ENCODE measurements around the gene FAAH. TPM values are rescaled to one million over a fixed set of nuclear protein-coding genes. Genes with fewer than 3 reads are reported as not detected.

FAAH gene
- total RNA-seq, 1 donor from 2014 or later: 0.72 TPM

DNA sequence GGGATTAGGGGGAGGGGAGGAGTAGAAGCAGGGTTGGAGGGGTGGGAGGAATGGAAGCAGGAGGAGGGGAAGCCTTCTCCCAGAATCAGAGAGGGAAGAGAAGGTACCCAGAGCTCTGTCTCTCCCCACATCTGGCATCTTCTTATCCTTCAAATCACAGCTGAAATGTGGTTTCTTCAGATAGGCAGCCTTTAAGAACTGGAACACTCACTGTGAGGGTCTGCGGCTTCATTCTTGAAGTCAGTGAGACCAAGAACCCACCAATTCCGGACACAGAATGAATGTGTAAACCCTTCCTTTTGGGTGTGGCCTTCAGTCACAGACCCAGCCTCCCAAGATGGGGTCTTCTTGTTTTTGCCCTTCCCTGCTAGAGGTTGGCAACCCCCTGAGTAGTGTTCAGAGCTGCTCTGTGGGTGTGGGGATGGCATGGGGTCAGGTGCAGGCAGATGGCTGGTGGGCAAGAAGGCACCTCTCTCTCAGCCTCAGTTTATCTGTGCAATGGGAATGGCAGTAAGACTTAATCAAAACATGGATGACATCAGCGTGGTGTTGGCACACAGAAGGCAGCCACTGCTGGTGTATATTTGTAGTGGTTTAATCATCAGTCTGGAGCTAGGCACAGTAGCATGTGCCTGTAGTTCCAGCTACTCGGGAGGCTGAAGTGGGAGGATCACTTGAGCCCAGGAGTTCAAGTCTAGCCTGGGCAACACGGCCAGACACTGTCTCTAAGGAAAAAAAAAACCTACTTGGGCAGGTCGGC, 7.2 kb downstream of the FAAH start:
- DNase-seq (ENCODE audit: low spot score): no peak

- peak; percentile 95 for DNase-seq (ENCODE audit: low spot score)
Observed at GRCh38 chr1:46401964-46402626, 8.0 kb downstream of the FAAH start.

DNA sequence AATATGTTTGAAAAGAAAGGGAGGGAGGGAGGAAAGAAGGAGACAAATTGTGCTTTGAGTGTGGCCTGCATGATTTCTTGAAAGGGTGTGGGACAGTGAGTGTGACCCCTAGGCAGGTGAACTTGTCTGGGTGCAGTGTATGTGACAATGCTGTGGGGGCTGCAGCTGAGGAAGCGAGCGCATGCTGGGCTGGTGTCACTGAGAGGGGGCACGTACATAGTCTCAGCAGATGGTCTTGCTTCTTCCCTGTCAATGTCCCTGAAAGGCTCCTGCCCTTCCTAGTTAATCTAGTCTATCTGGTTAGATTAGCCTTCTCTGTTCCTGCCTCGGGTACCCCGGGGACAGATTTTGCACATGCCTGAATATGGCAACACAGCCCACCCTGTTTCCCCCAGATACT, 9.8 kb downstream of the FAAH start:
- no peak for DNase-seq (ENCODE audit: low spot score)

- DNase-seq (ENCODE audit: low spot score): no peak
Observed at GRCh38 chr1:46404482-46405196, 10.5 kb downstream of the FAAH start.

DNA sequence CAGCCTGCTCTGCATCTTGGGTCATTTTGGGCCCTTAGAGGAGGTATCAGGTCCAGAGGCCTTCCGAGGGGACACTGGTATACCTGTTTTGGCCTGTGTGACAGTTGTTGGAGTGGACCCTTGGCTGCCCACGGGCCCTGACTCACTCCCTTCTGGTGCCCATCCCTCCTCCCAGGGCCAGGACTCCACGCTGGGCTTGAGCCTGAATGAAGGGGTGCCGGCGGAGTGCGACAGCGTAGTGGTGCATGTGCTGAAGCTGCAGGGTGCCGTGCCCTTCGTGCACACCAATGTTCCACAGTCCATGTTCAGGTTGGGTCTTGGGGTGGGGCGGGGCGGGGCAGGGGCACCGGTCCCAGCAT, 11.1 kb downstream of the FAAH start:
- DNase-seq (ENCODE audit: low spot score): no peak

GRCh38 chr1:46405724-46406123, 11.6 kb downstream of the FAAH start:
- DNase-seq (ENCODE audit: low spot score): no peak

- DNase-seq (ENCODE audit: low spot score): peak; percentile 44
Observed at GRCh38 chr1:46406881-46407608, 12.9 kb downstream of the FAAH start.

- no peak for DNase-seq (ENCODE audit: low spot score)
Observed at GRCh38 chr1:46407636-46408035, 13.5 kb downstream of the FAAH start.

- peak; percentile 27 for DNase-seq (ENCODE audit: low spot score)
Observed at GRCh38 chr1:46408356-46409062, 14.4 kb downstream of the FAAH start.

DNA sequence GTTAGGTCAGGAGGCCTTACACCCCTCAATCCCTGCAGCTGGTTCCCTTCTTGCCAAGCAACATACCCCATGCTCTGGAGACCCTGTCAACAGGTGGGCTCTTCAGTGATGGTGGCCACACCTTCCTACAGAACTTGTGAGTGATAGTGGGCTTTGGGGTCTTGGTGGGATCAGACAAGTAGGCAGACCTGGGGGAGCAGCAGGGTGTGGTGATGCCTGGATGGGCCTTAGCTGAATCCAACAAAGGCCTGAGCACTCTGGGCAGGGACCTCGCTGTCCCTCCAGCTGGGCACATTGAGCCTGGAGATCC, 14.9 kb downstream of the FAAH start:
- no peak for DNase-seq (ENCODE audit: low spot score)

DNA sequence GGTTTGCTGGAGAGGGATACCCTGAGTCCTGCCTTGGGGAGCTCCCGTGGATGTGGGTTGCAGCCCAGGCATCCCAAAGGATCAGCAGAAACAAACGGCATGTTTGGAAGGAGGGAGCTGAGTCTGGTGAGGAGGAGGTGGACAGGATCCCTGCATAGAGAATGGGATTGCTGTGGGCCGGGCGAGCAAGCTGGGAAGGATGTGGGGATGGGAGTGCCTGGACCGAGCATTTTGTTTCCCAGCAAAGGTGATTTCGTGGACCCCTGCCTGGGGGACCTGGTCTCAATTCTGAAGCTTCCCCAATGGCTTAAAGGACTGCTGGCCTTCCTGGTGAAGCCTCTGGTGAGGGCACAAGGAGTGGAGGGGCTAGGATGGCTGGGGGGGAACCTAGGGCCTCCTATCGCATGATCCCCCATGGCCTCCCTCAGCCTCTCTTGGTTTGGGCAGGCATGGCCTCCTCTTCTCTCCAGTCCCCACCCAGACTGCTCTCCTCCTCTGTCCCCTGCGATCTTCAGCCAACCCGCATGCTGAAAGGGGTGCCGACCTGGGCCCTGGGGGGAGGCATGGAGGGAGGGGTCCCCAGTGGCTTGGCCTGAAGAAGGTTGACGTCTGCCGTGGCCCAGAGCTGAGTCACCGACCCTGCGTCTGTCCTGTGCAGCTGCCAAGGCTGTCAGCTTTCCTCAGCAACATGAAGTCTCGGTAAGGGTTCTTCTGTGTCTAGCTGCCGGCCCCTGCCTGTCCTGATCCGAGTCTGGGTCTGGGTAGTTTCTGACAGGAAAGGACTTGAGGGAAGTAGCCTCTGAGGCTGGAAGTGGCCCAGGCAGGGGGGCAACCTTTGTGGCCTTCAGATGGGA, 16.3 kb downstream of the FAAH start:
- no peak for DNase-seq (ENCODE audit: low spot score)

- DNase-seq (ENCODE audit: low spot score): no peak
Observed at GRCh38 chr1:46411010-46411405, 16.9 kb downstream of the FAAH start.

DNA sequence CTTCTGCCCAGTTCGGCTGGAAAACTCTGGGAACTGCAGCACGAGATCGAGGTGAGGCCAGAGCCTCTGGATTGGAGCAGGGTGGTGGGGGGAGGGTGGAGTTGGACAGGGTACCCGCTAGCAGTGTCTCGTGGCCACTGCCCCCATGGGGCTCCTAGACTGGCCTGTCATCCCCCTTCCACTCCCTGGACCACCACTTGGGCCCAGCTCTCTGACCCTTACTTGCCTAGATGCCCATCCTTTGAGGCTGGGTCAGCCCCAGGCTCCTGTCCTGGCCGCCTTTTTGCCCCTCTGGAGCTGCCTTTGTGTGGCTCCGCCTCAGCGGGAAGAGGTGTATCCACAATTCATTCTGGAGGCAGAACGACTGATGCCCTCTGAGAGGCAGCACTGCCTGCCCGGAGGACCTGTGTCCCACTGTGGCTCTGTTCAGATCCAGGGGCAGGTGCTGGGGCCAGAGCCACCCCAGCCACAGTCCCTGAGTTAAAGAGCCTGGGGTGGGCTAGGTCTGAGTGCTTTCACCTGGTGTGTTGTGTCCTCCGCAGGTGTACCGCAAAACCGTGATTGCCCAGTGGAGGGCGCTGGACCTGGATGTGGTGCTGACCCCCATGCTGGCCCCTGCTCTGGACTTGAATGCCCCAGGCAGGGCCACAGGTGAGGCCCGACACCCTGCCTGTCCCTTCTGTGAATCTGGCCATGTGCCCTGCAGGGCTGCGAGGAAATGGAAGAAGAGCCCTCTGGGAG, 17.7 kb downstream of the FAAH start:
- no peak for DNase-seq (ENCODE audit: low spot score)

DNA sequence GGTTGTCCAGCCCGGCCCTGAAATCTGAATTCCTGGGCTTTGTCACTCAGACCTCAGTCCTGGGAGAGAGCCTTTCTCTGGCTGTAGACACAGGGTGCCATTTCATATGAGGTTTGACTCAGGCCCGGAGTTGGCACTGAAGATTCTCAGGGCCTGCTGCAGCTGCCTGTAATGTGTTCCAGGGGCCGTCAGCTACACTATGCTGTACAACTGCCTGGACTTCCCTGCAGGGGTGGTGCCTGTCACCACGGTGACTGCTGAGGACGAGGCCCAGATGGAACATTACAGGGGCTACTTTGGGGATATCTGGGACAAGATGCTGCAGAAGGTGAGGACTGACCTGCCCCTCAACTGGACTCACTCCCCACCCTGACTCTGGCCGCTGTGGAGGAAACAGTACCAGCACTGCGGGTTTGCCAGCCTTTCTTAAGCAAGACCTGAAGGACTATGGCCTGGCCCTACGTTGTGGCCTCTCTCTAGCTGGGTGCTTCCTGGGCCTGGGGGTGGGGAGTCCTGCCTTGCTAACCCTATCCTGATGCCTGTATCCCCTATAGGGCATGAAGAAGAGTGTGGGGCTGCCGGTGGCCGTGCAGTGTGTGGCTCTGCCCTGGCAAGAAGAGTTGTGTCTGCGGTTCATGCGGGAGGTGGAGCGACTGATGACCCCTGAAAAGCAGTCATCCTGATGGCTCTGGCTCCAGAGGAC, 18.9 kb downstream of the FAAH start:
- DNase-seq (ENCODE audit: low spot score): peak; percentile 17

- no peak for DNase-seq (ENCODE audit: low spot score)
Observed at GRCh38 chr1:46413596-46413985, 19.5 kb downstream of the FAAH start.

GRCh38 chr1:46415514-46415913, 21.4 kb downstream of the FAAH start:
- no peak for DNase-seq (ENCODE audit: low spot score)

- no peak for DNase-seq (ENCODE audit: low spot score)
Observed at GRCh38 chr1:46418976-46419375, 24.9 kb downstream of the FAAH start.

- no peak for DNase-seq (ENCODE audit: low spot score)
Observed at GRCh38 chr1:46420533-46420915, 26.4 kb downstream of the FAAH start.

GRCh38 chr1:46421739-46422138, 27.6 kb downstream of the FAAH start:
- DNase-seq (ENCODE audit: low spot score): no peak
